Liver (tissue), 3 donors: ENCODE data around the gene CST8.

Source experiments
- EGR1 ChIP-seq, 2 donors: IDR thresholded peaks; 2 replicates each; pipeline ENCODE4 v1.6.1; 2016 to 2018; ENCODE audit warnings: antibody characterized with exemption in 2 of 2, low read depth in 2 of 2
- FOXA1 ChIP-seq: IDR thresholded peaks from 2 replicates; pipeline ENCODE4 v1.6.1; 2016; ENCODE audit warnings: antibody characterized with exemption
- GABPA ChIP-seq, 2 donors: IDR thresholded peaks in 1 of 2; conservative IDR thresholded peaks in 1 of 2; 2 replicates each; pipeline ENCODE4 v1.6.1; 2016; ENCODE audit warnings: antibody characterized with exemption in 2 of 2, mild to moderate bottlenecking in 1 of 2, moderate library complexity in 1 of 2
- RAD21 ChIP-seq, 2 donors: IDR thresholded peaks; 2 replicates each; pipeline ENCODE4 v1.6.1; 2016; ENCODE audit warnings: antibody characterized with exemption in 2 of 2, mild to moderate bottlenecking in 2 of 2
- SP1 ChIP-seq: IDR thresholded peaks from 2 replicates; pipeline ENCODE4 v1.6.1; 2018; ENCODE audit warnings: antibody characterized with exemption, mild to moderate bottlenecking
- TAF1 ChIP-seq: conservative IDR thresholded peaks from 2 replicates; pipeline ENCODE4 v1.6.1; 2016; ENCODE audit warnings: antibody characterized with exemption, mild to moderate bottlenecking
- YY1 ChIP-seq: IDR thresholded peaks from 2 replicates; pipeline ENCODE4 v1.6.1; 2016; ENCODE audit warnings: antibody characterized with exemption, mild to moderate bottlenecking
- TF ChIP-seq, protein P1 (sequence below): fragments of 150-350 bp; IDR thresholded peaks from 2 replicates; pipeline ENCODE4 v1.5.1; 2017; ENCODE audit warnings: improper control_type of control experiment, low read depth, low read length; ENCODE audit not compliant: missing input control
- TF ChIP-seq, protein P2 (sequence below): IDR thresholded peaks from 2 replicates; pipeline ENCODE4 v1.6.1; 2016; ENCODE audit warnings: antibody characterized with exemption
- TF ChIP-seq, protein P3 (sequence below): IDR thresholded peaks from 2 replicates; pipeline ENCODE4 v1.6.1; 2016; ENCODE audit warnings: antibody characterized with exemption
- TF ChIP-seq, protein P4 (sequence below): IDR thresholded peaks from 2 replicates; pipeline ENCODE4 v1.6.1; 2016; ENCODE audit warnings: antibody characterized with exemption
- TF ChIP-seq, protein P5 (sequence below): IDR thresholded peaks from 2 replicates; pipeline ENCODE4 v1.6.1; 2016; ENCODE audit warnings: antibody characterized with exemption, mild to moderate bottlenecking
- donor health status: healthy.
- donor health status: healthy.

DNA sequence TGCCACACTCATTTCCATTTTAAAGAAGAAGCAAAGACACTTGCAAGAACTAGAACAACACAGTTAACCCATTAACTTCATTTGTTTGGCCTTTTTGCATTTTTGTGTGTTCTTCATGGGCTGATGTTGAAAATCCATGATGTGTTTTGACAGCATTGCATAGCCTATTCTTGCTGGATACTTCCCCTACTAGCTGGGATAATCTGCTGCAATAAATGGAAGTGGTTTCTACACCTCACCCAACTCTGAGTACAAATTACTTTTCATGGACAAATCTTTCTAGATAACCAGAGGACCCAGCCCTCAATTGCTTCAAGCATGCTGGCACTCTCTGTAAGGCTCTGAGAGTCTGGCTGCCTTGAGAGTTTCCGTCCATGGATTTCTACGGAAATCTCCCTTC is 50.9 kb downstream of the CST8 start:
- TF ChIP-seq, protein P1, sequence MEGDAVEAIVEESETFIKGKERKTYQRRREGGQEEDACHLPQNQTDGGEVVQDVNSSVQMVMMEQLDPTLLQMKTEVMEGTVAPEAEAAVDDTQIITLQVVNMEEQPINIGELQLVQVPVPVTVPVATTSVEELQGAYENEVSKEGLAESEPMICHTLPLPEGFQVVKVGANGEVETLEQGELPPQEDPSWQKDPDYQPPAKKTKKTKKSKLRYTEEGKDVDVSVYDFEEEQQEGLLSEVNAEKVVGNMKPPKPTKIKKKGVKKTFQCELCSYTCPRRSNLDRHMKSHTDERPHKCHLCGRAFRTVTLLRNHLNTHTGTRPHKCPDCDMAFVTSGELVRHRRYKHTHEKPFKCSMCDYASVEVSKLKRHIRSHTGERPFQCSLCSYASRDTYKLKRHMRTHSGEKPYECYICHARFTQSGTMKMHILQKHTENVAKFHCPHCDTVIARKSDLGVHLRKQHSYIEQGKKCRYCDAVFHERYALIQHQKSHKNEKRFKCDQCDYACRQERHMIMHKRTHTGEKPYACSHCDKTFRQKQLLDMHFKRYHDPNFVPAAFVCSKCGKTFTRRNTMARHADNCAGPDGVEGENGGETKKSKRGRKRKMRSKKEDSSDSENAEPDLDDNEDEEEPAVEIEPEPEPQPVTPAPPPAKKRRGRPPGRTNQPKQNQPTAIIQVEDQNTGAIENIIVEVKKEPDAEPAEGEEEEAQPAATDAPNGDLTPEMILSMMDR = no peak
- TF ChIP-seq RAD21 (IDR thresholded peaks at IDR 0.05) (no peak), GABPA (IDR thresholded peaks at IDR 0.05 in 1 of 2, conservative IDR thresholded peaks at IDR 0.05 in 1 of 2) (no peak), TAF1 (no peak), YY1 (no peak), FOXA1 (no peak), SP1 (no peak), EGR1 (IDR thresholded peaks at IDR 0.05; ENCODE audit: low read depth in 2 of 2) (no peak)
- TF ChIP-seq, protein P2, sequence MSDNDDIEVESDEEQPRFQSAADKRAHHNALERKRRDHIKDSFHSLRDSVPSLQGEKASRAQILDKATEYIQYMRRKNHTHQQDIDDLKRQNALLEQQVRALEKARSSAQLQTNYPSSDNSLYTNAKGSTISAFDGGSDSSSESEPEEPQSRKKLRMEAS = no peak
- TF ChIP-seq, protein P3, sequence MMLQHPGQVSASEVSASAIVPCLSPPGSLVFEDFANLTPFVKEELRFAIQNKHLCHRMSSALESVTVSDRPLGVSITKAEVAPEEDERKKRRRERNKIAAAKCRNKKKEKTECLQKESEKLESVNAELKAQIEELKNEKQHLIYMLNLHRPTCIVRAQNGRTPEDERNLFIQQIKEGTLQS = no peak
- TF ChIP-seq, protein P4, sequence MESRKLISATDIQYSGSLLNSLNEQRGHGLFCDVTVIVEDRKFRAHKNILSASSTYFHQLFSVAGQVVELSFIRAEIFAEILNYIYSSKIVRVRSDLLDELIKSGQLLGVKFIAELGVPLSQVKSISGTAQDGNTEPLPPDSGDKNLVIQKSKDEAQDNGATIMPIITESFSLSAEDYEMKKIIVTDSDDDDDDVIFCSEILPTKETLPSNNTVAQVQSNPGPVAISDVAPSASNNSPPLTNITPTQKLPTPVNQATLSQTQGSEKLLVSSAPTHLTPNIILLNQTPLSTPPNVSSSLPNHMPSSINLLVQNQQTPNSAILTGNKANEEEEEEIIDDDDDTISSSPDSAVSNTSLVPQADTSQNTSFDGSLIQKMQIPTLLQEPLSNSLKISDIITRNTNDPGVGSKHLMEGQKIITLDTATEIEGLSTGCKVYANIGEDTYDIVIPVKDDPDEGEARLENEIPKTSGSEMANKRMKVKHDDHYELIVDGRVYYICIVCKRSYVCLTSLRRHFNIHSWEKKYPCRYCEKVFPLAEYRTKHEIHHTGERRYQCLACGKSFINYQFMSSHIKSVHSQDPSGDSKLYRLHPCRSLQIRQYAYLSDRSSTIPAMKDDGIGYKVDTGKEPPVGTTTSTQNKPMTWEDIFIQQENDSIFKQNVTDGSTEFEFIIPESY = no peak
- TF ChIP-seq, protein P5, sequence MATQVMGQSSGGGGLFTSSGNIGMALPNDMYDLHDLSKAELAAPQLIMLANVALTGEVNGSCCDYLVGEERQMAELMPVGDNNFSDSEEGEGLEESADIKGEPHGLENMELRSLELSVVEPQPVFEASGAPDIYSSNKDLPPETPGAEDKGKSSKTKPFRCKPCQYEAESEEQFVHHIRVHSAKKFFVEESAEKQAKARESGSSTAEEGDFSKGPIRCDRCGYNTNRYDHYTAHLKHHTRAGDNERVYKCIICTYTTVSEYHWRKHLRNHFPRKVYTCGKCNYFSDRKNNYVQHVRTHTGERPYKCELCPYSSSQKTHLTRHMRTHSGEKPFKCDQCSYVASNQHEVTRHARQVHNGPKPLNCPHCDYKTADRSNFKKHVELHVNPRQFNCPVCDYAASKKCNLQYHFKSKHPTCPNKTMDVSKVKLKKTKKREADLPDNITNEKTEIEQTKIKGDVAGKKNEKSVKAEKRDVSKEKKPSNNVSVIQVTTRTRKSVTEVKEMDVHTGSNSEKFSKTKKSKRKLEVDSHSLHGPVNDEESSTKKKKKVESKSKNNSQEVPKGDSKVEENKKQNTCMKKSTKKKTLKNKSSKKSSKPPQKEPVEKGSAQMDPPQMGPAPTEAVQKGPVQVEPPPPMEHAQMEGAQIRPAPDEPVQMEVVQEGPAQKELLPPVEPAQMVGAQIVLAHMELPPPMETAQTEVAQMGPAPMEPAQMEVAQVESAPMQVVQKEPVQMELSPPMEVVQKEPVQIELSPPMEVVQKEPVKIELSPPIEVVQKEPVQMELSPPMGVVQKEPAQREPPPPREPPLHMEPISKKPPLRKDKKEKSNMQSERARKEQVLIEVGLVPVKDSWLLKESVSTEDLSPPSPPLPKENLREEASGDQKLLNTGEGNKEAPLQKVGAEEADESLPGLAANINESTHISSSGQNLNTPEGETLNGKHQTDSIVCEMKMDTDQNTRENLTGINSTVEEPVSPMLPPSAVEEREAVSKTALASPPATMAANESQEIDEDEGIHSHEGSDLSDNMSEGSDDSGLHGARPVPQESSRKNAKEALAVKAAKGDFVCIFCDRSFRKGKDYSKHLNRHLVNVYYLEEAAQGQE = no peak
